Neutrophil (primary cell): ENCODE data around the gene ANO8.

Experiments used
- H3K27ac ChIP-seq: fragments of 200-600 bp; sonication (generic); 2 replicates; pipeline ENCODE4 v1.5.1; 2016; ENCODE audit warnings: mild to moderate bottlenecking, moderate library complexity
- H3K27me3 ChIP-seq: fragments of 200-600 bp; sonication (generic); 2 replicates; pipeline ENCODE4 v1.6.0; 2016; ENCODE audit warnings: mild to moderate bottlenecking
- H3K36me3 ChIP-seq: fragments of 200-600 bp; sonication (generic); 2 replicates; pipeline ENCODE4 v1.5.1; 2017
- H3K4me1 ChIP-seq, 2 experiments: fragments of 200-600 bp in 1 of 2; sonication (generic) in 1 of 2; 1 replicate in 1 of 2; 2 replicates in 1 of 2; pipeline versions ENCODE4 v1.5.1 to v1.6.1; 2013 to 2016; ENCODE audit warnings: low read depth in 1 of 2, low read length in 1 of 2, mild to moderate bottlenecking in 1 of 2, moderate library complexity in 1 of 2; ENCODE audit not compliant: control insufficient read depth in 1 of 2, insufficient read depth in 1 of 2
- H3K4me3 ChIP-seq, 2 experiments: fragments of 200-600 bp in 1 of 2; sonication (generic) in 1 of 2; 1 replicate in 1 of 2; 2 replicates in 1 of 2; pipeline ENCODE4 v1.5.1; 2013 to 2016; ENCODE audit warnings: low read depth in 1 of 2, low read length in 1 of 2, mild to moderate bottlenecking in 1 of 2, moderate library complexity in 1 of 2
- H3K9me3 ChIP-seq: fragments of 200-600 bp; sonication (generic); 2 replicates; pipeline ENCODE4 v1.5.1; 2016
- CTCF ChIP-seq: fragments of 200-600 bp; sonication (generic); IDR thresholded peaks from 2 replicates; pipeline ENCODE4 v1.5.1; 2016; ENCODE audit warnings: antibody characterized with exemption

ANO8 gene

GRCh38 chr19:17312189-17313113 lies 22.2 kb downstream of the ANO8 start:
- no peak overlapping the region for H3K4me3 ChIP-seq

DNA sequence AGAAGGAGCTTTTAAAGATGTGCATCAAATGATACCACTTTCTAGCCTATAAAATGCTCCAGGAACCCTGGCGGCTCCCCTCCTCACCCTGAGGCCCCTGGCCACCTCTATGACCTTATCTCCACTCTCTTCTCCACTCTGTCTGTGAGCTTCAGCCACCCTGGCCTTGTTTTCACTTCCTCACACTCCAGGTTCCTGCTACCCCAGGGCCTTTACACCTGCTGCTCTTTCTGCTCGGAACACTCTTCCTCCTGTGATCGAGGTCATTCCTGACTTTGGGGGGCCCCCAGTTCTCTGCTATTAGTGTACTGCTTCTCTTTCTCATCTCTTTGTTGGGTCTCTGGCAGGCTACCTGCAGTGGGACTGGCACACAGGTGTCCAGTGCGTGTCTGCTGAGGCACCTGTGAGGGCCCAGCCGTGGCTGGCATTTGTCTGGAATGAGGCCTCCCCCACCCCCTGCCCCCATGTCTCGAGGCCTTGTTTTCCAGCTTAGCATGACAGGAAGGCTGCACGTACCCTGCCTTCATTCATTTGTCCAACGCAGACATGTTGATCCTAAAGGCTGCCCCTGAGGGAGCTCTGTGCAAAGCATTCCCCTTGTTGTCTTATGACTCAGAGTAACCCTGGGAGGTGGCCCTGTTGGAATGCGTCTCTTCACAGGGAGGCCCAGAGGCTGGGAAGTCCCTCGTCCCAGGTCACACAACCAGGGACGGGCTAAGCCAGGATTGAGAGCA lies 23.0 kb downstream of the ANO8 start:
- H3K4me1 ChIP-seq: peaks cover 14 to 16% of the 10 kb centered on the region in 2 experiments
- H3K4me3 ChIP-seq: no peak overlapping the region
- peaks cover 36% of the 10 kb centered on the region for H3K36me3 ChIP-seq
- no peak for TF ChIP-seq CTCF
- H3K27me3 ChIP-seq: no peaks in the 10 kb centered on the region
- H3K27ac ChIP-seq: no peak overlapping the region
- H3K9me3 ChIP-seq: no peaks in the 10 kb centered on the region

More at GRCh38 chr19:17312189-17313113, 22.2 kb downstream of the ANO8 start:
- Histone ChIP-seq H3K9me3 (no peaks in the 10 kb centered on the region), H3K4me1 (peaks cover 18% of the 10 kb centered on the region in 2 experiments), H3K27me3 (no peaks in the 10 kb centered on the region), H3K27ac (no peak overlapping the region), H3K36me3 (peaks cover 36% of the 10 kb centered on the region)
- no peak for TF ChIP-seq CTCF

DNA sequence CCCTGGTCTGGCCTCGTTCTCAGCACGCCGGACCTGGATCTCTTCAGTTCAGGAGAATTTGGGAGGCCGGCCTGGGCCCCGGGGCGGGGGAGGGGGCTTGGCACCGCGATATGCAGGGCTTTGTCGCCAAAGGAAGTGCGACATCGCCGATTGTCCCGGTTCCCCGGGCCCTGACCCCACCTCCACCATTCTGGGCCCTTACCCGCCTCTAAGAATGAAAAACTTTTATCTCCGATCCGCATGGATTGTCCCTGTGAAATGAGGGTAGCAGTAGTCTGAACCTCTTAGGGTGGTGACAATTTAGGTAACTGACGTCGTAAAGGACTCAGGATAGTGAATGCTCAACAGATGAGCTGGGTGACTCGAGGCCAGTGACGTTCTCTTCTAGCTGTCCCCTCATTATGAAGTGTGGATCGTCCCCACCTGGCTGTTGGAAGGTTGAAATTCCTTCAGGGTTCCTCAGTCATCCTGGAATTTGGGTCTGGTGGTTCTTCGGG lies 24.6 kb downstream of the ANO8 start:
- Histone ChIP-seq H3K9me3 (no peaks in the 10 kb centered on the region), H3K27me3 (no peaks in the 10 kb centered on the region), H3K4me1 (peaks cover 30 to 32% of the 10 kb centered on the region in 2 experiments), H3K4me3 (peak overlapping the region; percentile 83 to 86), H3K27ac (peak overlapping the region; percentile 78), H3K36me3 (peaks cover 25% of the 10 kb centered on the region)
- TF ChIP-seq CTCF: no peak

DNA sequence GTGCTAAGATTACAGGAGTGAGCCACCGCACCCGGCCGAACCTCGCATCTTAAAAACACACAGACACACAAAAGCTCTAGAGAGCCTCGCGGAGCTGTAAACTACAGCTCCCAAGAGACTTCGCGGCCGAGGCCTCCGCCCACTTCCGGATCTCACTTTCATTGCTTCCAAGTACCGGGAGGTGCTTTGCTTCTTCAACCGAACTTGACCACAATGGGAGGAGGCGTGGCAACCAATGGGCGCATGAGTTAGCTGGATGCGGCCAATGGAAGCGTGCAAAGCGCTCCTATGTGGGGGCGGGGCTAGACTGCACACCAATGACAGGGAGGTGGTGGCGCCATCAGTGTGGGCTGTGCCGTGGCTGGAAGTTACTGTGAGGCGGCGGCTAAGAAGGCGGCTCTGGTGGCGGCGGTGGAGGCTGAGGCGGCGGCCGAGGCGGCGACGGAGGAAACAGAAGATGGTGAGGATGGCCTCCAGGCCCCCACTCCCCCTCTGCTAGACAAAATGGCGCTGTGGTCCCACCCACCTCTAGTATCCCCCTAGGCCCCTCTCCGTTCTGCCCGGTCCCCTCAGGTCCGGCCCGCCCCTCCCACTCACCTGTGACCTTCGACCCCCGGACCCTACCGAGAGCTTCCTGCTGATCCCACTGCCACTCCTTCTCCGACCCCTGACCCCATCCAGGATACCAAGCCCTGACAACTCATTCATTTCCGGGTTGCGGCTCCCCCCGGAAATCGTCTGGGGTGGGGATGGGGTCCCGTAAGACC lies 25.3 kb downstream of the ANO8 start, which contains the start of gene DDA1:
TSS of gene DDA1 (plus strand) at position 366 of the 767 bp plus-strand sequence. CDS start at position 458, 92 bp downstream.
- Histone ChIP-seq H3K9me3 (no peaks in the 10 kb centered on the region), H3K27ac (peak within 1 kb of the TSS; percentile 78), H3K27me3 (no peaks in the 10 kb centered on the region), H3K4me1 (peaks cover 36% of the 10 kb centered on the region in 2 experiments), H3K4me3 (peak within 1 kb of the TSS; percentile 83 to 86), H3K36me3 (peaks cover 19% of the 10 kb centered on the region)
- peak; percentile 56 for TF ChIP-seq CTCF

DNA sequence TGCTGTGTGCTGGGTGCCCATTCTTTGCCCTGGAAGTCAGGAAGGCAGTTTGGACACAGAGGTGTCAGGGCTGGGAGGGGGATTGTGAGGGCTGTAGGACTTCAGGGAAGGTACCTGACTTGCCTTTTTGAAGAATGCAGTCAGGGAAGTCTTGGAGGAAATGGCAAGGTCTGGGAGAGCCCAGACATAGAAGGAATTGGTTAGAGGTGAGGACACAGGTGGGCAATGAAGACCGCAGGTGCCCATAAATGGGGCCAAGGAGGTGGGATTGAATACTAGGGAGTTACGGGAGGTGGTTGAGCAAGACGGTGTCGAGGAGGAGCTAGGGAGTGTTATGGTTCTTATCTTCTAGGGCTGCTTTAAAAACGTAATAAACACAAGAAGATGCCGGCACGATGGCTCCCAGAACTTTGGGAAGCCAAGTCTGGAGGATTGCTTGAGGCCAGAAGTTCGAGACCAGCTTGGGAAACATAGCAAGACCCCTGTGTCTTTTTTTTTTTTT lies 26.7 kb downstream of the ANO8 start:
- Histone ChIP-seq H3K27ac (no peak overlapping the region), H3K9me3 (no peaks in the 10 kb centered on the region), H3K27me3 (no peaks in the 10 kb centered on the region), H3K4me3 (no peak overlapping the region), H3K36me3 (peaks cover 10% of the 10 kb centered on the region), H3K4me1 (peaks cover 46% of the 10 kb centered on the region in 2 experiments)
- no peak for TF ChIP-seq CTCF
